Fibroblast of lung (primary cell): ENCODE measurements around the gene IFIH1. TPM values are rescaled to one million over a fixed set of nuclear protein-coding genes. Genes with fewer than 3 reads are reported as not detected.

Experiments
- DNase-seq, 2 donors: peaks; one replicate each; pipeline versions ENCODE4 v3.0.0 to v3.0.0-alpha.2; 2010; ENCODE audit warnings: low read depth in 2 of 2
- H2AFZ ChIP-seq: 2 replicates; pipeline ENCODE4 v1.5.1; 2012; ENCODE audit warnings: low read length, control low read depth, inconsistent platforms
- H3K27ac ChIP-seq: 2 replicates; pipeline ENCODE4 v1.5.1; 2011; ENCODE audit warnings: low read length, control low read depth; ENCODE audit not compliant: insufficient read depth
- H3K27me3 ChIP-seq: 2 replicates; pipeline ENCODE4 v1.5.1; 2011; ENCODE audit warnings: mild to moderate bottlenecking, low read length; ENCODE audit not compliant: control insufficient read depth, insufficient read depth
- H3K36me3 ChIP-seq: 2 replicates; pipeline ENCODE4 v1.5.1; 2011; ENCODE audit warnings: low read length; ENCODE audit not compliant: control insufficient read depth, insufficient read depth
- H3K4me1 ChIP-seq: 2 replicates; pipeline ENCODE4 v1.5.1; 2011; ENCODE audit warnings: low read length; ENCODE audit not compliant: control insufficient read depth, insufficient read depth; ENCODE audit errors: extremely low read depth
- H3K4me2 ChIP-seq: 2 replicates; pipeline ENCODE4 v1.5.1; 2011; ENCODE audit warnings: low read length, control low read depth; ENCODE audit not compliant: insufficient read depth; ENCODE audit errors: extremely low read depth
- H3K4me3 ChIP-seq, 4 experiments: fragments of 200-600 bp in 1 of 4; sonication (generic) in 1 of 4; replicated peaks in 1 of 4; 2 replicates each; pipeline ENCODE4 v1.5.1; 2011 to 2016; ENCODE audit warnings: low read length in 4 of 4, low read depth in 3 of 4, mild to moderate bottlenecking in 3 of 4, control low read depth in 2 of 4, inconsistent platforms in 1 of 4, mixed read lengths in 1 of 4; ENCODE audit not compliant: insufficient read depth in 1 of 4; ENCODE audit errors: control extremely low read depth in 1 of 4
- H3K79me2 ChIP-seq: 2 replicates; pipeline ENCODE4 v1.5.1; 2012; ENCODE audit warnings: mild to moderate bottlenecking, low read length, inconsistent platforms; ENCODE audit not compliant: control insufficient read depth, insufficient read depth
- H3K9ac ChIP-seq: 2 replicates; pipeline ENCODE4 v1.5.1; 2011; ENCODE audit warnings: mild to moderate bottlenecking, low read length, control low read depth; ENCODE audit not compliant: insufficient read depth
- H3K9me3 ChIP-seq: 2 replicates; pipeline ENCODE4 v1.5.1; 2012; ENCODE audit warnings: low read depth, low read length; ENCODE audit not compliant: control insufficient read depth, insufficient read depth
- H4K20me1 ChIP-seq: 2 replicates; pipeline ENCODE4 v1.5.1; 2011; ENCODE audit warnings: low read length; ENCODE audit not compliant: control insufficient read depth, insufficient read depth; ENCODE audit errors: extremely low read depth
- EZH2 ChIP-seq: IDR thresholded peaks from 2 replicates; pipeline ENCODE4 v1.5.1; 2012; ENCODE audit warnings: low read length, control low read depth, mild to moderate bottlenecking; ENCODE audit errors: missing control alignments
- polyA plus RNA-seq, 2 donors: library from polyadenylated mRNA; depleted of rRNA in 1 of 2; stranded (reverse) in 1 of 2; unstranded in 1 of 2; fragments of >200 nt; gene quantifications; 2 replicates each; pipeline ENCODE4 v1.2.1, GENCODE V29; 2011 to 2012; ENCODE audit warnings: missing spikeins in 1 of 2
- total RNA-seq: library from RNA; depleted of rRNA; stranded (reverse); fragments of >200 nt; gene quantifications from 2 replicates; pipeline ENCODE4 v1.2.1, GENCODE V29; 2014
- TF ChIP-seq, protein P1 (sequence below), 2 donors: IDR thresholded peaks in 1 of 2; conservative IDR thresholded peaks in 1 of 2; 1 replicate in 1 of 2; 2 replicates in 1 of 2; pipeline ENCODE4 v1.5.1; 2011 to 2012; ENCODE audit warnings: low read length in 2 of 2, control low read depth in 1 of 2, inconsistent platforms in 1 of 2, low read depth in 1 of 2, mild to moderate bottlenecking in 1 of 2

IFIH1 gene
- total and polyA plus RNA-seq, 2 donors (not counting 1 experiment from before 2014, with no cell fraction given), result 4.2 to 11.4 TPM

DNA sequence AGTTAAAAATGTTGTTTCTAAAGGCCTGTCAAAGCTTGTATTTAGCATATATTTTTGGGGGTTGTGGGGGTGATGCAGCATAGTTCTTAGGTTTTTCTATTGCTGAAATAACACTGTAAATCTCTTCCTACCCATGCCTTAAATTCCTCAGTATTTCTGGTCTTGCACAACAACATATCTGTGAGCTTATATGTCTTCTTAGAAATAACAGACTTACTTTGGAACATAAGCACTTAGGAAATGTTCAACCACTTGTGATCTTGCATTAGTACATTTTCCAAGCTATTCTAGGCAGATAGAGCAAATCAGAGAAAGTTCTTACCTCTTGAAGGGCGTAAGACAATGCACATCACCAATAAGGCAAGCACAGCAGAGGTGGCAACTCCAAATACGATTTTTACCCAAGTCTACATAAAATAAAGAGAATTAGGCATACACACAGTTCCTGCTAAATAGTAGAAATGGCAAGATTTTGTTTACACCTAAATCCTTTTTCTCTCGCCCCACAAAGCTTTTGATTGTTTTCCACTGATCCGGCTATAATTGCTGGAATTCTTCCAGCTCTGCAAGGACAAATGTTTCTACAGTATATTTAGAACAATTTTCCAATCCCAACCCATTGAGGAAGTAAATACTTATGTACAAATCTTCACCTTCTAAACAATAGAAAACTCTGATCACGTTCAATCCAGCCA is 75.8 kb downstream of the IFIH1 start:
- Histone ChIP-seq H3K9ac (peak overlapping the region; percentile 67), H3K9me3 (no peaks in the 10 kb centered on the region), H3K4me3 (peak overlapping the region; percentile 70 to 83 (median 76)), H3K27me3 (no peaks in the 10 kb centered on the region), H3K36me3 (peaks cover 4% of the 10 kb centered on the region), H4K20me1 (no peaks in the 10 kb centered on the region), H3K4me2 (peak overlapping the region; percentile 71), H2AFZ (no peak overlapping the region), H3K27ac (peak overlapping the region; percentile 93), H3K4me1 (peaks cover 14% of the 10 kb centered on the region), H3K79me2 (peaks cover 39% of the 10 kb centered on the region)
- TF ChIP-seq, protein P1, sequence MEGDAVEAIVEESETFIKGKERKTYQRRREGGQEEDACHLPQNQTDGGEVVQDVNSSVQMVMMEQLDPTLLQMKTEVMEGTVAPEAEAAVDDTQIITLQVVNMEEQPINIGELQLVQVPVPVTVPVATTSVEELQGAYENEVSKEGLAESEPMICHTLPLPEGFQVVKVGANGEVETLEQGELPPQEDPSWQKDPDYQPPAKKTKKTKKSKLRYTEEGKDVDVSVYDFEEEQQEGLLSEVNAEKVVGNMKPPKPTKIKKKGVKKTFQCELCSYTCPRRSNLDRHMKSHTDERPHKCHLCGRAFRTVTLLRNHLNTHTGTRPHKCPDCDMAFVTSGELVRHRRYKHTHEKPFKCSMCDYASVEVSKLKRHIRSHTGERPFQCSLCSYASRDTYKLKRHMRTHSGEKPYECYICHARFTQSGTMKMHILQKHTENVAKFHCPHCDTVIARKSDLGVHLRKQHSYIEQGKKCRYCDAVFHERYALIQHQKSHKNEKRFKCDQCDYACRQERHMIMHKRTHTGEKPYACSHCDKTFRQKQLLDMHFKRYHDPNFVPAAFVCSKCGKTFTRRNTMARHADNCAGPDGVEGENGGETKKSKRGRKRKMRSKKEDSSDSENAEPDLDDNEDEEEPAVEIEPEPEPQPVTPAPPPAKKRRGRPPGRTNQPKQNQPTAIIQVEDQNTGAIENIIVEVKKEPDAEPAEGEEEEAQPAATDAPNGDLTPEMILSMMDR (conservative IDR thresholded peaks at IDR 0.05 in 1 of 2, IDR thresholded peaks at IDR 0.05 in 1 of 2; ENCODE audit: low read depth in 1 of 2, low read length in 2 of 2), result no peak
- TF ChIP-seq EZH2, result no peak
- peak; percentile 81 to 88 for DNase-seq

DNA sequence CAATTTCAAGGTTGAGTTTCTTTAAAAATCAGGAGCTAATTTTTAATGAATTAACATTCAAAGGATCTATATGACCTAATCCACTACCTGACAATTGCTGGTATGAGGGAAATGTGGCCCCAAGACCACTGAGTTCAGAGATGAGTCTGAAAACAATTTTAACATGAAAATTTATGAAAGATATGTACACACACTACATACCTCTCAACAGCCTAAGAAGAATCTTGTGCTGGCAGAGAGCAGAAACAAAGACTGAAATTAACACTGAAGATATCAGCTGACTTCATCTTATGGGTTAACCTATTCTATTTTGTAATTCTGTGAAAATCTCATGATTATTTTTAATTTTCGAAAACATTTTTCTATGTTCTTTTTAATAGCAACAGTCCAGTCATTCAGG is 76.9 kb downstream of the IFIH1 start:
- Histone ChIP-seq H3K4me3 (peak overlapping the region; percentile 70 to 83 (median 76)), H3K9ac (peak overlapping the region; percentile 67), H3K9me3 (no peaks in the 10 kb centered on the region), H4K20me1 (no peaks in the 10 kb centered on the region), H3K27ac (peak overlapping the region; percentile 93), H3K4me2 (peak overlapping the region; percentile 71), H3K27me3 (no peaks in the 10 kb centered on the region), H3K79me2 (peaks cover 41% of the 10 kb centered on the region), H3K4me1 (peaks cover 14% of the 10 kb centered on the region), H3K36me3 (peaks cover 4% of the 10 kb centered on the region), H2AFZ (no peak overlapping the region)
- TF ChIP-seq EZH2, result no peak
- TF ChIP-seq, protein P1 (conservative IDR thresholded peaks at IDR 0.05 in 1 of 2, IDR thresholded peaks at IDR 0.05 in 1 of 2; ENCODE audit: low read depth in 1 of 2, low read length in 2 of 2), result no peak
- DNase-seq, result peak in 1 of 2 donors; percentile 24

DNA sequence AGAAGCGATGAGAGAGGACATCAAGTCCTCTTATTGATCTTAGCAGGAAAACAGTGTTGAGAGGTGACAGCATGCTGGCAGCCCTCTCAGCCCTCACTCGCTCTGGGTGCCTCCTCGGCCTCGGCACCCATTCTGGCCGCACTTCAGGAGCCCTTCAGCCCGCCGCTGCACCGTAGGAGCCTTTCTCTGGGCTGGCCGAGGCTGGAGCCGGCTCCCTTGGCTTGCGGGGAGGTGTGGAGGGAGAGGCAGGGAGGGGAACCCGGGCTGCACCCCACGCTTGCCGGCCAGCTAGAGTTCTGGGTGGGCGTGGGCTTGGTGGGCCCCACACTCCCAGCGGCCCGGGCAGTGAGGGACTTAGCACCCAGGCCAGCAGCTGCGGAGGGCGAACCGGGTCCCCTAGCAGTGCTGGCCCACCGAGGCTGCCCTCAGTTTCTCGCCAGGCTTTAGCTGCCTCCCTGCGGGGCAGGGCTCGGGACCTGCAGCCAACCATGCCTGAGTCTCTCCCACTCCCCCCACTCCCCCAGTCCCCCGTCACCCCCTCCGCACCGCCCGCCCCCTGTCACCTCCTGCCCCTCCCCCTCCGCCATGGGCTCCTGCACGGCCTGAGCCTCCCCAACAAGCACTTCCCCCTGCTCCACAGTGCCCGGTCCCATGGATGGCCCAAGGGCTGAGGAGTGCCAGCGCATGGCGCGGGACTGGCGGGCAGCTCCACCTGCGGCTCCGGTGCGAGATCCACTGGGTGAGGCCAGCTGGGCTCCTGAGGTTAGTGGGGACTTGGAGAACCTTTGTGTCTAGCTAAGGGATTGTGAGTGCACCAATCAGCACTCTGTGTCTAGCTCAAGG is 83.6 kb downstream of the IFIH1 start:
- TF ChIP-seq EZH2, result no peak
- TF ChIP-seq, protein P1 (conservative IDR thresholded peaks at IDR 0.05 in 1 of 2, IDR thresholded peaks at IDR 0.05 in 1 of 2; ENCODE audit: low read depth in 1 of 2, low read length in 2 of 2), result no peak
- no peak overlapping the region for H3K9ac ChIP-seq
- no peak overlapping the region for H2AFZ ChIP-seq
- H3K27me3 ChIP-seq, result no peaks in the 10 kb centered on the region
- peaks cover 40% of the 10 kb centered on the region for H3K79me2 ChIP-seq
- H3K4me3 ChIP-seq, result no peak overlapping the region
- no peaks in the 10 kb centered on the region for H4K20me1 ChIP-seq
- H3K9me3 ChIP-seq, result no peaks in the 10 kb centered on the region
- H3K4me1 ChIP-seq, result peaks cover 7% of the 10 kb centered on the region
- DNase-seq, result no peak
- peaks cover 7% of the 10 kb centered on the region for H3K36me3 ChIP-seq
- no peak overlapping the region for H3K4me2 ChIP-seq
- no peak overlapping the region for H3K27ac ChIP-seq
